Keratinocyte (primary cell): ENCODE results near the gene CD2. TPM values are rescaled to one million over a fixed set of nuclear protein-coding genes. Genes with fewer than 3 reads are reported as not detected.

Experiments used
- DNase-seq: peaks from one replicate; pipeline ENCODE4 v3.0.0-alpha.2; 2011; ENCODE audit warnings: low read depth, missing footprints, low spot score
- FAIRE-seq: peaks from 2 replicates; lab custom pipeline; 2011; peaks lifted over from hg19 to GRCh38; lab: Jason Lieb, UNC
- H2AFZ ChIP-seq: 2 replicates; pipeline ENCODE4 v1.6.0; 2012; ENCODE audit warnings: low read length, control low read depth, inconsistent platforms; ENCODE audit not compliant: control insufficient read depth
- H3K27ac ChIP-seq: 2 replicates; pipeline ENCODE4 v1.5.1; 2011; ENCODE audit warnings: low read length; ENCODE audit not compliant: control insufficient read depth, insufficient read depth
- H3K27me3 ChIP-seq: 3 replicates; pipeline ENCODE4 v1.6.0; 2011; ENCODE audit warnings: low read length; ENCODE audit not compliant: control insufficient read depth, insufficient read depth; ENCODE audit errors: extremely low read depth
- H3K36me3 ChIP-seq, 2 experiments: 2 replicates in 1 of 2; 3 replicates in 1 of 2; pipeline ENCODE4 v1.5.1; 2011; ENCODE audit warnings: low read length in 2 of 2, mild to moderate bottlenecking in 1 of 2; ENCODE audit not compliant: control insufficient read depth in 2 of 2, insufficient read depth in 2 of 2; ENCODE audit errors: extremely low read depth in 1 of 2
- H3K4me1 ChIP-seq: 3 replicates; pipeline ENCODE4 v1.5.1; 2011; ENCODE audit warnings: low read length; ENCODE audit not compliant: control insufficient read depth, insufficient read depth; ENCODE audit errors: extremely low read depth
- H3K4me2 ChIP-seq: 3 replicates; pipeline ENCODE4 v1.6.0; 2011; ENCODE audit warnings: low read depth, low read length; ENCODE audit not compliant: control insufficient read depth, insufficient read depth; ENCODE audit errors: extremely low read depth
- H3K4me3 ChIP-seq, 3 experiments: fragments of 200-600 bp in 1 of 3; sonication (generic) in 1 of 3; 2 replicates in 2 of 3; 3 replicates in 1 of 3; pipeline ENCODE4 v1.5.1; 2011 to 2016; ENCODE audit warnings: low read length in 3 of 3, mild to moderate bottlenecking in 3 of 3, control low read depth in 2 of 3, inconsistent platforms in 1 of 3, low read depth in 1 of 3, mixed read lengths in 1 of 3, mixed run types in 1 of 3, moderate library complexity in 1 of 3; ENCODE audit not compliant: control insufficient read depth in 2 of 3, insufficient read depth in 2 of 3; ENCODE audit errors: extremely low read depth in 1 of 3
- H3K79me2 ChIP-seq: 2 replicates; pipeline ENCODE4 v1.6.0; 2012; ENCODE audit warnings: low read length; ENCODE audit not compliant: control insufficient read depth, insufficient read depth
- H3K9ac ChIP-seq: 3 replicates; pipeline ENCODE4 v1.6.0; 2011; ENCODE audit warnings: low read length; ENCODE audit not compliant: control insufficient read depth, insufficient read depth; ENCODE audit errors: extremely low read depth
- H3K9me1 ChIP-seq: 3 replicates; pipeline ENCODE4 v1.6.0; 2011; ENCODE audit warnings: low read length; ENCODE audit not compliant: control insufficient read depth, insufficient read depth; ENCODE audit errors: extremely low read depth
- H3K9me3 ChIP-seq: 2 replicates; pipeline ENCODE4 v1.5.1; 2012; ENCODE audit warnings: low read depth, low read length; ENCODE audit not compliant: control insufficient read depth
- H4K20me1 ChIP-seq: 3 replicates; pipeline ENCODE4 v1.6.0; 2011; ENCODE audit warnings: low read length; ENCODE audit not compliant: control insufficient read depth, insufficient read depth; ENCODE audit errors: extremely low read depth
- CTCF ChIP-seq, 3 experiments: IDR thresholded peaks in 1 of 3; conservative IDR thresholded peaks in 1 of 3; optimal IDR thresholded peaks in 1 of 3; 2 replicates in 2 of 3; 3 replicates in 1 of 3; pipeline versions ENCODE3 to v1.5.1; 2011; ENCODE audit warnings: low read length in 3 of 3, mild to moderate bottlenecking in 3 of 3, moderate library complexity in 2 of 3, control low read depth in 1 of 3, inconsistent platforms in 1 of 3; ENCODE audit not compliant: insufficient read depth in 2 of 3; ENCODE audit errors: extremely low read depth in 1 of 3
- EZH2 ChIP-seq: IDR thresholded peaks from one replicate; pipeline ENCODE4 v1.6.1; 2012; ENCODE audit warnings: inconsistent platforms, mild to moderate bottlenecking, low read length, moderate library complexity
- dilution Hi-C: fragments of 300-500 bp; cut with MboI; formaldehyde crosslinking; loops from one replicate; pipeline ENCODE4 v1.7.0; 2020; ENCODE audit warnings: low sequenced_read_pairs; ENCODE audit not compliant: extremely low pct_ligation_motif_present
- polyA plus RNA-seq, 5 experiments: library from polyadenylated mRNA; depleted of rRNA in 3 of 5; stranded (reverse) in 3 of 5; stranded (forward) in 1 of 5; unstranded in 1 of 5; fragments of >200 nt; gene quantifications; 1 replicate in 1 of 5; 2 replicates in 3 of 5; 3 replicates in 1 of 5; pipeline versions ENCODE4 v1.2.1 to v1.2.3, GENCODE V29; 2011 to 2012; ENCODE audit warnings: missing spikeins in 2 of 5, low read depth in 1 of 5, low replicate concordance in 1 of 5

Gene CD2
- polyA plus RNA-seq, 1 donor (not counting 4 experiments of a cell fraction or from before 2014, with no cell fraction given): not detected

- DNase-seq (no peak), FAIRE-seq (no peak)
- no peaks in the 10 kb centered on the region for H3K36me3 ChIP-seq
- H3K27ac ChIP-seq: no peak overlapping the region
- TF ChIP-seq EZH2 (no peak), CTCF (optimal IDR thresholded peaks at IDR 0.05 in 1 of 3, IDR thresholded peaks at IDR 0.05 in 1 of 3, conservative IDR thresholded peaks at IDR 0.05 in 1 of 3; ENCODE audit: extremely low read depth in 1 of 3, insufficient read depth in 2 of 3, low read length in 3 of 3) (no peak)
- no peaks in the 10 kb centered on the region for H4K20me1 ChIP-seq
- no peak overlapping the region for H2AFZ ChIP-seq
- no peaks in the 10 kb centered on the region for H3K27me3 ChIP-seq
- no peaks in the 10 kb centered on the region for H3K9me1 ChIP-seq
- H3K4me1 ChIP-seq: no peaks in the 10 kb centered on the region
- H3K9me3 ChIP-seq: no peaks in the 10 kb centered on the region
- dilution Hi-C loops: no loop called here
- H3K9ac ChIP-seq: no peak overlapping the region
- H3K4me2 ChIP-seq: no peak overlapping the region
- H3K79me2 ChIP-seq: no peaks in the 10 kb centered on the region
- H3K4me3 ChIP-seq: no peak overlapping the region
These were observed 22.8 kb upstream of the CD2 start for GRCh38 chr1:116731439-116731838.

GRCh38 chr1:116732726-116733125 lies 21.5 kb upstream of the CD2 start:
- Histone ChIP-seq H3K9me3 (no peaks in the 10 kb centered on the region), H3K27ac (no peak overlapping the region), H3K27me3 (no peaks in the 10 kb centered on the region), H3K36me3 (no peaks in the 10 kb centered on the region), H4K20me1 (no peaks in the 10 kb centered on the region), H3K4me1 (no peaks in the 10 kb centered on the region), H3K4me3 (no peak overlapping the region), H3K4me2 (no peak overlapping the region), H3K9me1 (no peaks in the 10 kb centered on the region), H3K79me2 (no peaks in the 10 kb centered on the region), H2AFZ (no peak overlapping the region), H3K9ac (no peak overlapping the region)
- dilution Hi-C loops: no loop called here
- FAIRE-seq: no peak
- TF ChIP-seq EZH2 (no peak), CTCF (optimal IDR thresholded peaks at IDR 0.05 in 1 of 3, IDR thresholded peaks at IDR 0.05 in 1 of 3, conservative IDR thresholded peaks at IDR 0.05 in 1 of 3; ENCODE audit: extremely low read depth in 1 of 3, insufficient read depth in 2 of 3, low read length in 3 of 3) (no peak)
- no peak for DNase-seq
